Esophagus (tissue), 2 donors: ENCODE data around the gene EMILIN2. TPM values are rescaled to one million over a fixed set of nuclear protein-coding genes. Genes with fewer than 3 reads are reported as not detected.

Experiments
- H3K27ac ChIP-seq, 2 donors: one replicate each; pipeline ENCODE4 v1.5.1; 2013; ENCODE audit warnings: low read depth in 2 of 2, mild to moderate bottlenecking in 2 of 2, inconsistent platforms in 1 of 2, low read length in 1 of 2, moderate library complexity in 1 of 2
- H3K27me3 ChIP-seq, 2 donors: one replicate each; pipeline ENCODE4 v1.6.1; 2013; ENCODE audit warnings: low read length in 2 of 2, control low read depth in 1 of 2, mild to moderate bottlenecking in 1 of 2; ENCODE audit not compliant: insufficient read depth in 2 of 2, control insufficient read depth in 1 of 2
- H3K36me3 ChIP-seq, 2 donors: one replicate each; pipeline ENCODE4 v1.6.1; 2013; ENCODE audit warnings: low read length in 1 of 2; ENCODE audit not compliant: control insufficient read depth in 2 of 2, insufficient read depth in 2 of 2
- H3K4me1 ChIP-seq, 2 donors: one replicate each; pipeline ENCODE4 v1.6.1; 2013; ENCODE audit warnings: low read length in 1 of 2; ENCODE audit not compliant: control insufficient read depth in 2 of 2, insufficient read depth in 2 of 2
- H3K4me3 ChIP-seq, 2 donors: one replicate each; pipeline ENCODE4 v1.5.1; 2013; ENCODE audit warnings: low read length in 2 of 2, mild to moderate bottlenecking in 2 of 2, low read depth in 1 of 2, moderate library complexity in 1 of 2
- H3K9me3 ChIP-seq, 2 donors: one replicate each; pipeline ENCODE4 v1.6.1; 2013; ENCODE audit warnings: mild to moderate bottlenecking in 2 of 2, low read depth in 1 of 2, low read length in 1 of 2, moderate library complexity in 1 of 2; ENCODE audit not compliant: control insufficient read depth in 2 of 2, insufficient read depth in 1 of 2
- WGBS, 2 donors: extraction: QIAGEN DNeasy Blood & Tissue Kit; methylation state at CpG; one replicate each; pipeline ENCODE4 v1.1.7; 2013; 5-methylcytosine and 5-hydroxymethylcytosine counted together
- polyA plus RNA-seq, 2 donors: library from polyadenylated mRNA; stranded (reverse); fragments of 200-250 nt; gene quantifications; one replicate each; pipeline ENCODE4 v1.2.3, GENCODE V29; 2013
- donor health status: healthy with polysubstance abuse.
- donor health status: Bipolar disorder and iron deficiency.

The EMILIN2 gene
- polyA plus RNA-seq, 2 donors: 1.3 to 2.0 TPM

- no peaks in the 10 kb centered on the region for H3K9me3 ChIP-seq
- no peaks in the 10 kb centered on the region for H3K27me3 ChIP-seq
- no peak overlapping the region for H3K27ac ChIP-seq
- peaks cover 3 to 17% of the 10 kb centered on the region in 2 donors for H3K36me3 ChIP-seq
- 84 to 86% methylated on average over 8 of the region's 8 CpGs for WGBS, 2 donors
- H3K4me1 ChIP-seq: peaks cover 0 to 2% of the 10 kb centered on the region in 2 donors
- H3K4me3 ChIP-seq: no peak overlapping the region
Observed at GRCh38 chr18:2927745-2928144, 80.9 kb downstream of the EMILIN2 start.

DNA sequence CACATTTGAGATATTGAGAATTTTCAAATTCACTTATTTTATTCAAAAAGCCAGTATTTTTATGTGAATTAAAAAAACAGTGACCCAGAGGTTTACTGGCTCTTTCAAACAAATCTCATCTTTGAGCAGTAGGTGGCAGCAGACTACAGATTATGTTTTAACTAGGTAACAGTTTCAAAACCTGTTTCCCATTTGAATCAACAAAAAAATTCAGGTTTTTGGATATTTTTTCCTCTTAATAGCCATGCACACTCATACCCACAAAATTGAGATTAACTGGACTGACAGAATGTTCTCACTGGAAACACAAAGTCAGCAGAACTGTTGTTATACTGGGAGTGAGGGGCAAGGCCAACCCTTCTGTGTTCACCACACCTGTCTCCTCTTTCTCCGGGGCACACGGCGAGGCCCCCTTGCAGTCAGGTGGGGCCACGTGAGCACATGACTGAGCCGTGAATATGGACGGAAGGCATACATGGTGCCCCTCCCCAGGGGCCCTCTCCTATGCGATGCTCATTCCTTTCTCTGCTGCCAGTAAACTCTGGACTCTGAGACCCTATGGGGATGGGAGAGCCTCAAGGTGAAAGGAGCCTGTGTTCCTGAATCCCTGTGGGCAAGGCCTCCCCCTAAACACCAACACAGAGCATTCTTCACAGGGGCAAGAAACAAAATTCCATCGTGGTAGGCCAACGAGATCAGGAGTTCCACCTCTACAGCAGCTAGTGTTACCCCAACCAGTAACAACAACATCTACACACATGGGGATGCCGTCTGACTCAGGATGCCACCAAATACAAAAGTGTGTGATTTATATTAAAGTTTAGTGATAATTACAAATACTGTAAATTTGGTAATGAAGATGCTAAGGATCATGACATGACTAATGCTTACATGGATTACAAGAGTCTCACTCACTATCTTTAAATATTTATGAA is 85.7 kb downstream of the EMILIN2 start:
- Histone ChIP-seq H3K9me3 (no peaks in the 10 kb centered on the region), H3K27ac (no peak overlapping the region), H3K4me3 (no peak overlapping the region), H3K4me1 (peaks cover 0 to 2% of the 10 kb centered on the region in 2 donors), H3K36me3 (peaks cover 0 to 5% of the 10 kb centered on the region in 2 donors), H3K27me3 (no peaks in the 10 kb centered on the region)
- 49 to 52% methylated on average over 10 of the region's 10 CpGs for WGBS, 2 donors

GRCh38 chr18:2933995-2934394 is 87.2 kb downstream of the EMILIN2 start:
- H3K27me3 ChIP-seq: no peaks in the 10 kb centered on the region
- peaks cover 0 to 2% of the 10 kb centered on the region in 2 donors for H3K4me1 ChIP-seq
- no peak overlapping the region for H3K4me3 ChIP-seq
- H3K36me3 ChIP-seq: peaks cover 0 to 8% of the 10 kb centered on the region in 2 donors
- H3K27ac ChIP-seq: no peak overlapping the region
- no peaks in the 10 kb centered on the region for H3K9me3 ChIP-seq
- 80 to 96% methylated on average over 3 of the region's 3 CpGs for WGBS, 2 donors

GRCh38 chr18:2935438-2936192 is 88.8 kb downstream of the EMILIN2 start:
- Histone ChIP-seq H3K36me3 (peaks cover 0 to 6% of the 10 kb centered on the region in 2 donors), H3K27ac (no peak overlapping the region)
- WGBS, 2 donors: 57 to 63% methylated on average over 3 of the region's 3 CpGs

GRCh38 chr18:2939317-2939716 is 92.5 kb downstream of the EMILIN2 start:
- WGBS, 2 donors: 65 to 88% methylated on average over 7 of the region's 7 CpGs
- Histone ChIP-seq H3K27ac (no peak overlapping the region), H3K36me3 (peaks cover 0 to 6% of the 10 kb centered on the region in 2 donors), H3K27me3 (no peaks in the 10 kb centered on the region), H3K4me1 (no peaks in the 10 kb centered on the region), H3K9me3 (no peaks in the 10 kb centered on the region), H3K4me3 (no peak overlapping the region)

More at GRCh38 chr18:2935438-2936192, 88.8 kb downstream of the EMILIN2 start:
- H3K4me1 ChIP-seq: peaks cover 0 to 2% of the 10 kb centered on the region in 2 donors
- H3K4me3 ChIP-seq: no peak overlapping the region
- no peaks in the 10 kb centered on the region for H3K9me3 ChIP-seq
- no peaks in the 10 kb centered on the region for H3K27me3 ChIP-seq

DNA sequence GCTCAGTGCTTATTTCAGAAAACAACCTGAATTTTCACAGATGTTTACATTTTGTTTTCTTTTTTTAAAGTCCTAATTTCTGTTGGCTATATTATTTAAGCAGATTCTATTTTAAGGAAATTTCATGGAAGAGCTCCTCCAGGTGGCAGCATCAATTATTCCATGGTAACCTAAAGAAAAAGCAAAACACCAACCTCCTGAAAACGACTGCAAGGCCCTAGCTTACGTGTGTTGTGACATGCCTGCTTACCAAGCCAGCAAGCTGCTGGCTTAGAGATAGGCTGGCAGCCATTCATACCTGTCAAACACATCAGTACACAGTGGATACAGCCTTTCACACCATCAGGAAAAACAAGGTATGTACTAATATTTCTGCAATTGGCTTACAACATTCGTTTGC is 101.2 kb downstream of the EMILIN2 start:
- no peaks in the 10 kb centered on the region for H3K4me1 ChIP-seq
- H3K27me3 ChIP-seq: no peaks in the 10 kb centered on the region
- no peaks in the 10 kb centered on the region for H3K9me3 ChIP-seq
- WGBS, 2 donors: 24 to 29% methylated on average over 3 of the region's 3 CpGs
- no peak overlapping the region for H3K27ac ChIP-seq
- H3K36me3 ChIP-seq: peaks cover 0 to 2% of the 10 kb centered on the region in 2 donors
- no peak overlapping the region for H3K4me3 ChIP-seq

DNA sequence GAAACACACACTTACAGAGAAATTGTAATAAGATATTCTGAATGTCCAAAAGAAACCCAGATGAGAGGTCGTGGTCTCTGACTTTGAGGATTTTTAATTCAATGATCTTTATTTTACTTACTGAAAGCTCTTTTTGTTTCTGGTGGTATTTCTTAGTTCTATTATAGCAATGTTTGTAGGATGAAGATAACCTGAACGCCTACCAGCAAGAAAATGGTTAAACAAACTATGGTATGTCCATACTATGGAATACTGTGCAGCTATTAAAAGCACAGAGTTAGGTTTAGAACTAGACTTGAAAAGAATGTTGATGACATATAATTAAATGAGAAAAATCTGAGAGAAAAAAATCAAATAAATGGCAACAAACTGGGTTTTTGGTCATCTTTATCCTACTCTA is 105.8 kb downstream of the EMILIN2 start:
- Histone ChIP-seq H3K9me3 (no peaks in the 10 kb centered on the region), H3K4me3 (no peak overlapping the region), H3K27ac (no peak overlapping the region), H3K27me3 (no peaks in the 10 kb centered on the region), H3K36me3 (peaks cover 0 to 3% of the 10 kb centered on the region in 2 donors), H3K4me1 (no peaks in the 10 kb centered on the region)
- WGBS, 2 donors: 46 to 67% methylated on average over 2 of the region's 2 CpGs

GRCh38 chr18:2953935-2954653 is 107.3 kb downstream of the EMILIN2 start:
- Histone ChIP-seq H3K4me3 (no peak overlapping the region), H3K36me3 (peaks cover 0 to 3% of the 10 kb centered on the region in 2 donors), H3K27me3 (no peaks in the 10 kb centered on the region), H3K9me3 (no peaks in the 10 kb centered on the region), H3K27ac (no peak overlapping the region), H3K4me1 (no peaks in the 10 kb centered on the region)
- WGBS, 2 donors: 79 to 92% methylated on average over 6 of the region's 6 CpGs
